GM19372 (cell line): ENCODE results near the gene SLU7.

Experiments used
- ATAC-seq: cut with Tn5 transposase; IDR thresholded peaks from one replicate; pipeline ENCODE4 v1.9.1; 2021; ENCODE audit warnings: mild to moderate bottlenecking, low read depth, moderate library complexity; ENCODE audit not compliant: unreplicated experiment

Gene SLU7

DNA sequence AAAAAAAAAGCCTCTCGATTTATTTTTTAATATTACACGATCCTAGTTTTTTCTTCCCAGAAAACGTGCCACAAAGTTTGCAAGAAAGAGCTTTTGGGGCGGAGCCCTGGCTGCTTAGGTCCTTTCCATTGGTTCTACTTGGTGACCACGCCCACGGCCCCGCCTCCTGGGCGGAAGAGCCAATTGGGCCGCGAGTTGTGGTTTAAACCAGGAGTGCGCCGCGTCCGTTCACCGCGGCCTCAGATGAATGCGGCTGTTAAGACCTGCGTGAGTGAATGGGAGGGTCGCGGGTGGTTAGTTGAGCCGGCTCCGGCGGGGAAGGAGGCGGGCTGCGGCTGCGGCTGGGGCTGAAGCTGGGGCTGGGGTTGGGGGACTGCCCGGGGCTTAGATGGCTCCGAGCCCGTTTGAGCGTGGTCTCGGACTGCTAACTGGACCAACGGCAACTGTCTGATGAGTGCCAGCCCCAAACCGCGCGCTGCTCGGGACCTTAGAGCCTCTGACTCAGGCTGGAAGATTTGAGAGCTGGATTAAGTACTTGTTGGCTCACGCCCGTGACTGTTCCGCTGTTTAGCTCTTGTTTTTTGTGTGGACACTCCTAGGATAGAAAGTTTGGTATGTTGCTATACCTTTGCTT lies 2.9 kb upstream of the SLU7 start, which contains the start of gene PTTG1:
TSS of gene PTTG1 (plus strand) at position 231 of the 634 bp plus-strand sequence. CDS start 458 bp downstream, outside the sequence.
- ATAC-seq = peak; percentile 64

DNA sequence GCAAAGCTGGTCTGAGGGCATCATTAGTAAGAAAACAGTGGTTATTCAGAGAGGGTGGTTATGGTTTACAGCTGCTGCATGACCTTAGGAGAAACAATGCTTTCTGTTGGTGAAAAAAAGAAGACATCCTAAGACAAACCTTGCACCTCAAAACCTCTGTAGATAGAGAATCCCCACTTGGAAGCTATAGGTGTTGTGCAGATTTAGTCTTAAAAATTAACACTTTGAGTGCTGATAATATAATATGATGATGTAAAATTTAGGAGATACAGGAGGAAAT lies 1.4 kb upstream of the SLU7 start:
- ATAC-seq = no peak

DNA sequence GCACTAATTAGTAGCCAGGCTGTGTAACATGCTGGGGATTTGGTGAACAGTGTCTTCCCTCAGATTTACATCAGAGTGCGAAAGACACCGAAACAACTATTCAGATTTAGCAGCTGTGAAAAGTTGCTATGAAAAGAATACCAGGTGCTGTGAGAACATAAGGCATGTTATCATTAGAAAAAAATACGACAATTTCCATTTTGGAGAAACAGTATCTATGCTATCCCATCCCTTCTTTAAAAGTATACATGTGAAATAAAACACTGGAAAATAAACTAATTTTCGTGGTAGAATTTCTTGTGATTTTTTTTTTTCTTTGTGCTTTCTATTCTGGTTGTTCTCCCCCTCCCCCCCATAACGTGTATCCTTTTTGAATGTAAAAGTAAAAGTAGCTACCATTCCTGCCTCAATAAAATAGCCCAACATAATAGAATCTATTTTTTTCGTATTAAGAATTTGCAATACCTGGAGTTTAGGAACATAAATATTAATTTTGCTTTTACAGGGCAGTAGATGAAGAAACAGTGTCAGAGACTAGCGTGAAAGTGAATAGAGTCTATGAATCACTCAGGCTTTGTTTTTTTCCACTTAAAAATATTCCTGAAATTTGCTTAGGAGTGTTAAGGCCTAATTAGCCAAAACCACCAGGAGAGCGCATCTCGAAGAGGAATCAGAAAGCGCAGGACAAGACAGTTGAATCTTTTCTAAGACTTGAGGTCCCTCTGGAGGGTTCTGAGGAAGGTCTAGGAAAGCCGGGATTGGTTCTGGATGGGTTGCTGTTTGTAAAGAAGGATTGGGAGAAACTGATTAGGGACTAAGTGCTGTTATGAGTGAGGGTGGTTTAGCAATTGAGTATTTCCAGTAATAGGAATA lies 813 bp upstream of the SLU7 start:
- ATAC-seq = no peak

DNA sequence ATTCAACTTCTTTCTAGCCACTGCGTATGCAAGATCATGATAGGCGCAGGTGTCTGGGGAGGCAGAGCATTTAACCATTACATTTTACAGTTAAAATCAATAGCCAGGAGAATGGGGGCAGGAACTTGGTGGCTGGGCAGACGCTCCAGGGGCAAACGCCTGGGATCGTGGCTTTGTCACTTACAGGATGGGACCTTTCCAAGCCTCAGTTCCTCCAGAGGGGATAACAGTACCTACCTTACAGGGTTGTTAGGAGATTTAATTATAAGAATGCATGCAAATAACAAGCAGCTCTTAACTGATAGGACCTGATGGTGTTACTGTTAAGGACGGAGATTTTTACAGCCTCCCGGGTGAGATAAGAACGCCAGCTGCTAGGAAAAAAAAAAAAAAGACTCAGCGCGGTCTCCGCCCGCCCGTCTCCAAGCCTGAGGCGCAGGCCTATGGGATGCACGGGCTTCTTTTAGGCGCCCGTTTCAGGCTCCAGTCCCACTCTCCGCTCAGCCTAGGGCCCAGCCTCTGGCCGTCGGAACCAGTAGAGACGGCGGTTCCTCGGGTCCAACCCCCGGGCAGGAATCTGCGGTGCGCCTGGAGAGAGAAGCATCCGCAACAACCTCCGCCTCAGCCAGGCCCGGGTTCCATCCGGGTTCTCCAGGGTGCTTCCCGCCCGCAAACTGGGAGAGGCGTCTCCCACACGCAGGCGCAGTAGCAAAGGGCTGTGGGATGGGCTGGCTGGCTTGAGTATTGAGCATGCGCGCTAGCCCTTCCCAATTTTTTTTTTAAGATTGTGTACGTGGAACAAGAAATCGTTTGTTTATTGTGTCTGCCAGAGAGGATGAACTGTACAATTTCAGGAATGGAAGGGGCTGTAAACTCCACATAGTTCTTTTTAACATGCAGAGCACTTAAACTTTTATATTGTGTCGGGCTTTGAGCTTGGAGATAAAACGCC lies 19.2 kb downstream of the SLU7 start, which contains the start of gene FAM200C:
TSS of gene FAM200C (minus strand) at position 653 of the 952 bp plus-strand sequence. CDS start 4,564 bp downstream, outside the sequence.
- ATAC-seq = peak; percentile 83

DNA sequence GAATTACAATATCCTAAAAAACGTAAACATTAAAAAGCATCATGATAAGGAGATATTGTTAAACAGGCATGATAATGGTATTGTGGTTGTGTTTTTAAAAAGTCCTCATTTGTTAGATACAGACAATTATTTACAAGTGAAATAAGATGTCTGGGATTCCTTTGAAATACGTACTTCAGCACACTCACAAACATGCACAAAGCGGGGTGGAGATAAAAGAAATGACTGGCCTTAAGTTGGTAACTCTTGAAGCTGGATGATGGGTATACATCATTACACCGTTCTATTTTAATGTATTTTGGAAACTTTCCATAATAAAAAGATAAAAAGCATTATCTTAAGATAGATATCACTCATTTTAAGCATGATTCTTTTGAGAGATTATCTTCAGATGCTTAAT lies 20.1 kb downstream of the SLU7 start:
- ATAC-seq = no peak

DNA sequence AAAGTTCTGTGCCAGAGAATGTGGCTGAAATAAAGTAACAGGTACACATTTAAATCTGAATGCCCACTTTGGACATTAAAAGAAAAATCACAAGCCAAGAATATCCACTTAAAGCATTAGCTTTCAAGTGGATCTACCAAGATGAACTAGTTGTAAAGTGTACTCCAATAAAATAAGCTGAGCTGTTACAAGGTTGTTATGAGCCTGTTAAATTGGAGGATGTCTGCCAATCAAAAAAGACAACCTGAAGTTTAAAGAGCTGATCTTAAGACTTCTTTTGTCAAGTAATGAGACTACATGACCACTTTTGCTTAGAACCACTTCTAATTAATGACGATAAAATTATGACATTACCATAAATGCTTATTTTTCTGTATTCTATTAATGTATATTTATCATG lies 21.4 kb downstream of the SLU7 start:
- no peak for ATAC-seq

DNA sequence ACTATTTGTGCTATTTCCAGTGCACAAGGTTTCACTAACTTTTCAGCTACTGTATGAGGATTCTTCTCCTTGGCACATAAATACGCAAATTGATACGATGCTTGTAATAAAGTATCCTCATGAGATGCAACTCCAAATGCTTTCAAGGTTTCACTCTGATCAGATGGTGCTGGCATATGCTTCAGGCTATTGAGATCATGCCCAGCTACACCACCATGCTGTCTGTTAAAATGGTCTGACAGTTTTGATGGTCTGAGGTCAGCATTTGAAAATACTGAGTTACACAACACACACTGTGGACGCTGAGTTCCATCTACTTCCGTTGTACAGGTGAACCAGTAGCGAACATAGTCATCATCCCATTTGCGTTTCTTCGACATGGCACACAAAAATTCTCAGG lies 23.8 kb downstream of the SLU7 start:
- ATAC-seq = no peak

DNA sequence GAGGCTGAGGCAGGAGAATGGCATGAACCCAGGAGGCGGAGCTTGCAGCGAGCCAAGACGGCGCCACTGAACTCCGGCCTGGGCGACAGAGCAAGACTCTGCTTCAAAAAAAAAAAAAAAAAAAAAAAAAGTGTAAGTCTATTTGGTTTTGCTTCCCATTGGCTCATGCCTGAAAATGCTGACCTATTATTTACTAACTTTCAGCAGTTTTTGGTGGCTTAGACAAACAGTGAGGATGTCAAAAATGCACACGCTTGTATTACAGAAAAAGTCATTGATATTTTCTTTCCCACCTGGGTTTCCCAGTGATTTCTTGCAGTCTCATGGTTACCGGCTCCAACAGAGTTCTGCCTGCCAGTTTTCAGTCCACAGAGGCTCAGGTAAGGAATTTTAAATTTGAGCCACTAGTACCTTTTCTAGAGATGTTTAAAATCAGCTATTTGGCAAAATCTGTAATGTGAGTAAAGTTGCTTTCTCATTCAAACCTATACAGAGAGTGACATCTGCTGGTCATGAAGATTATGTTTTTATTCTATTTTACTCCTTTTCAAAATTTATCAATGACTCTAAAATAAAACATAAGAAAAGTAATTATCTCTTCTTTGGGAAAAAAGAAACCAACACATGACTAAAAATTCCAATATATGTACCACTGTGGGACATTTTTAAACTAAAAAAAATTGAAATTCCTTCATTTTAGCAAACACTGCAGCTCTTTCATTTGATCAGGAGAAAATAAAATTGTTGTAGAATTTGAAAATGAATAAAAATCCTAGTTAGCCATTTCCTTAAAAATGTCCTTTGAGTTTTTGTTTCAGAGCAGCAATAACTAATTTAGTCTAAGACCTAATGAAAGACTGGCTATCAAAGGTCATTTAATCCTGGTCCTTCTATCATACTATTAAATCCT lies 27.8 kb downstream of the SLU7 start:
- no peak for ATAC-seq

DNA sequence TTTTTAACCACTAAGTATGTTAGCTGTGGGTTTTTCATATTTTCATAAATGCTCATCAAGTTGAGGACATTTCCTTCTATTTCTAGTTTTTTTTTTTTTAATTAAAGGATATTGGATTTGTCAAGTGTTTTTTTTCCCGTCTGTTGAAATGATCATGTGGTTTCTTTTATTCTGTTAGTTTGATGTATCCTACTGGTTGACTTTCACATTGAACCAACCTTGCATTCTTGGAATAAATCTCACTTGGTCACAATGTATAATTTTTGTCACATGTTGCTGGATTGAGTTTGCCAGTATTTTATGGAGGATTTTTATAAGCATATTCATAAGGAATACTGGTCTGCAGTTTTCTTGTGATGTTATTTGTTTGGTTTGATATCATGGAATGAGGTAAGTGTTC lies 31.4 kb downstream of the SLU7 start:
- no peak for ATAC-seq

DNA sequence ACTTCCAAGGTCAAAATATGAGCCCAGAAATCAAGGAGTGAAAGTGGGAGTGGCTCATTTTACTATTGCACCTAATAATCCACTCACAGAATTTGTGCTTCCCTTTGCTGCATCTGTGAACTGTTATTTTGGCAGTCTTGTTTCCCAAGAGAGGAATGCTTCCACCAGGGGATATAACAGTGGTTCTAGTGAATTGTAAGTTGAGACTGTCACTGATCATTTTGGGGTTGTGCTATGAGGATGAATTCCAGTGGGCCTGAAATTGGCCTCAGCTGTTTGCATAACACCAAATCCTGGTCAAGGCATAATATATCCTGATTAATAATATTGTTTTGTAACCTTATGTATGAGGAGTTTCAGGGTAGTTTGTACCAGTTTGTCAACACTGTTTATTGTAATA lies 33.4 kb downstream of the SLU7 start:
- ATAC-seq = no peak

DNA sequence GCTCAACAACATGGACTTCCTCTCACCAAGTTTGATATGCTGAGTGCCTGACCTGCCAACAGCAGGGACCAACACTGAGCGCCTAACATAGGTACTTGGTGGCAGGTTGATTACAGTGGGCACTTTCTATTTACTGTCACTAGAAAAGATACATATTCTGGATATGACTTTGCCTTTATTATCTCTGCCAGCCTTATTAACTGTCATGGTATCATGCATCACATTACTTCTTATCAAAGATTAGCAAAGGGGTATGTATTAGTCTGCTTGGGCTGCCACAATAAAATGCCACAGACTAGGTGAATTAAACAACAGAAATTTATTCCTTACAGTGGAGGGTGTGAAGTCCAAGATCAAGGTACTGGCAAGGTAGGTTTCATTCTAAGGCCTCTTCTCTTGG lies 34.2 kb downstream of the SLU7 start:
- no peak for ATAC-seq

DNA sequence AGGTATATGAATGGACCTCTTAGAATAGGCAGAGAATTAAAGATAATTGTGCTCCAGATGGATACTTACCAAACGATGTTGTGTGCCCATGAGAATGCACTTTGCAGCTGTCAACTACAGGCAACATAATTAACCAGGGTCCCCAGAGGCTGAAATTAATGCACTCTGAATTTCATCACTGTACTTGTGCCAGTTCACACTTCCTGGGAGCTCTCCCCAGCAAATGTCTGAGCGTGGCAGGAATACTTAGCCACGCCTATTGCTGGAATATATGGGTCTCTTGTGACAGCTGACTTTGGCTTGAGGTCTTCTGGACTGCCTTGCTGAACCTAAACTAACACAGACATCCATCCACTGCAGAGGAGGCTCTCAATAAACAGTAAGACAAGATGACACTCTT lies 36.5 kb downstream of the SLU7 start:
- no peak for ATAC-seq

DNA sequence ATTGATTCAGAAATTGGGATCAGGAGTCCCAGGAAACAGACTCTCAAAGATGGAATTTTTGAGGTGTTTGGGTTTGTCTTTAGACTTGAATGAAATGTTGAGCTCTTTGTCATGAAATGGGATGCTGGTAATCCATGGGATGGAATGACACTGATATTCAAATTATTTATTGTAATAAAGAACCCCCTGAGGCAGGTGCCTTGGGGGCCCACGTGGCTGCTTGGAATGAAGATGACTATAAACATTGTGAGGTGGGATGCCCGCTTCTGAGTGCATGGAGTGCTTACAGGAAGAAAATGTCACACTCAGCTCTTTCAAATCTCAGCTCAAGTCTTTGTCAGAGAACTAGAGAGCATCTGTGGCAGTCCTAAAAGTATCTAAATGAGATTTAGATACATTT lies 38.8 kb downstream of the SLU7 start:
- ATAC-seq = no peak

DNA sequence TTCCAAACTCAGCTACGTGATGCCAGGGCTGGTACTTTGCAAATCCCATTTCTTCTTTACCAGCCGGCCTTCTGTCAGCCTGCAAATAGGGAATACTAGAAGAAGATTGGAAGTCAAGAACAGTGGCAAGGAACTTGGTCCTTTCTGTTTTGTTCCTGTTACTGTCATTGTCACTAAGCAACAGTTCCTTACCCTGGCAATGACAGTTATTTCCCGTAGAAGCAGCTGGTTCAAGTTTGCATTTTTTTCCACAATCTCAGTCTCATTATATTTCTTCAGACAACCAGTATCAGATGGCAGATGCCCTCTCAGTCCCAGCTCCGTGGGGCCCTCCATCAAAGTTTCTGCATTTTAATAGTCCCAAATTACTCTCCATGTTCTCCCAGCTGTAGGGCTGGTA lies 39.4 kb downstream of the SLU7 start:
- ATAC-seq = no peak

DNA sequence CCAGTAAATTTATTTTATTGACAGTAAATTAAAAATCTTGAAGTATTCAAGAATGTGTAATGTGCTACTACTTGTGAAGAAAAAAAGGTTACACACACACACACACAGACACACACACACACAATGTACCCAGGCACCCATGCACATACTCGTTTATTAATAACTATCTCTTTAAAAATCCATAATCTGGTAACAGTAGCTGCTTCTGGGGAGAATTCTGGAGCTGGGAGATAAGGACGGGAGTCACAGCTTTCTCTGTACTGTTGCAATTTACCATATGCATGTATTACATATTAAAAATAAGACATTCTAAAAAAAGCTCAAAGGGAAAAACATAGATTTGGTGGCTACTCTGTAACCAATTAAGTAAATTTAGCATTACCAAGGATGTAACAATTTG lies 40.6 kb downstream of the SLU7 start:
- no peak for ATAC-seq

DNA sequence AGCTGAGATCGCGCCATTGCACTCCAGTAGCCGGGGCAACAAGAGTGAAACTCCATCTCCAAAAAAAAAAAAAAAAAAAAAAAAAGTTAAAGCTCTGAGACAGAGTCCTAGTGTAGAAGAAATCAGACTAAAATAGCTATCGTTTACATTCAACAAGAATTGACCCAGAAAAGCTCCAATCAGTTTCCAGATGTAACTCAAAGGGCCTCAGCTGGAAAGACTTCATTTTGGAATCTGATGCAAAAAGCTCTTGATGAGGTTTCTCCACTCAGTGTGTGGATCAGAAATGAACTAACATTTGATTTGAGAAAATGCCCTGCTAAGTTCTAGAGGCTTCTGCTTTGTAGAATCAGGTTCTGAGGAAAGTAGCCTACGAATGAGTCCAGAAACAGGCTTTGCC lies 41.2 kb downstream of the SLU7 start:
- ATAC-seq = no peak

DNA sequence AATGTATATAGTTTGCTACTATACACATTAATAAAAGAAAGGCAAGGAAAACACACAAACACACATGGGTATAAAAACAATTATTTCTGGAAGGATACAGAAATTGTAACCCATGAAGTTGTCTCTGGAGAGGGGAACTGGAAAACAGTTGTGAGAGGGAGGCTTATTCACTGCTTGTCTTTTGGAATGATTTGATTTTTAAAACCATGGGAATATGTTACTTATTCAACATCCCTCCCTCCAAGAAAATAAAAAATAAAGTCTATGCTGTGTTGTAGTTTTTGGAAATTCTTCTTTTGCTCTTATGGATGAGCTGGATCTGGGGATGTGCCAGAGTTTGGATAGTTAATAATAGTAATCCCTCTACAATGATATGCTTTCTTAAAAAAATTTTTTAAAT lies 42.5 kb downstream of the SLU7 start:
- no peak for ATAC-seq

DNA sequence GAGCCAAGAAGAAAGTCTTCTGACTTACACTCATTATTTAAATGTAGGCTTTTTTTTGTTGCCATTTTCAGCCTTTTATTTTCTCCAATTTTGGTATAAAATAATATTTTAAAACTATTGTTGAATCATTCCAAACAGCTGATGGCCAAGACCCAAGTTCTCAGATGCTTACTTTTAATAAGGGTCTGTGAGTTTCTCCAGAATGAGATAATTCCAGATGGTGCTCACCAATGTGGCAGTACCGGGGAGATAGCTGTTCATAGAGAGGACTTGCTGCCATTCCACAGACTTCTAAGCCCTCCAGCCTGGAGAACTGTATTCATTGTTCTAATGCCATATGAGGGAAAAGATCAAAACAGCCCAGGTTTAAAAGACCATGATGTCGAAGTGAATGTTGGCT lies 43.2 kb downstream of the SLU7 start:
- no peak for ATAC-seq

DNA sequence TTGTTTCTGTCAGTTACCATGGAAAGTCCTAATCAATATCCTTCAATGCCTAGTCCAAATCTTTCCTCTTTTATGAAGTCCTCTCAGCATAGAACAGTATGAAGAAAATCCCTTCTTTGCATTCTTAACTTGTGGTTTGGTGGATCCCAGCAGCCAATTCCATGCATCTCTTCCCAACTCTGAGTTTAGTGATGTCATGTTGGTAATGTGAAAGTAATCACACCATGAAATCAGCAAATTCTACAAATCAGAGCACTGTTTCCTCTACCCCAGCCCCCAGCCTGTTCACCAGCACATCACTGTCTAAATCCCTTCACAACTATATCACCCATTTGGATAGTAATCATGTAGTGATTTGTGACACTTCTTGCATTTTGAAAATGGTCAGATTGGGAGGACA lies 43.7 kb downstream of the SLU7 start:
- ATAC-seq = no peak

DNA sequence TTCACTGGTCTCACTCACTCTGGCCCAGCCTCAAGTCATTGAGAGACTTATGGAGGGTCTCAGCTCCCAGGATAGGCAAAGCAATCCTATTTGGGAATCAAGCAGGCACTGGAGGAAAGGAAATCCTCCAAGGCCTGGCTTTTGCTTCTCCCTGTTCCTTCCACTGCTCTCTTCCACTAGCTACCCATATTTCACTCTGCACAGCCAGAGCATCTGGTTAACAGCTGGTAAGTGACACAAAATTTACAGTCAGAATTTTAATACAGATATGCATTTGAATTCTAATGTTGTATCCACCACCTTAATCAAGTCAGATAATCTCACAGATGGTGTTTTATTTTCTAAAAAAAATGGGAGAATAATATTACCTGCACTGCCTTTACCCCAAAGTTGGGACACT lies 47.6 kb downstream of the SLU7 start:
- ATAC-seq = no peak
